Endothelial cell of umbilical vein (primary cell): ENCODE measurements around the gene NUDCD3. TPM values are rescaled to one million over a fixed set of nuclear protein-coding genes. Genes with fewer than 3 reads are reported as not detected.

ENCODE experiments used
- BruUV-seq: library from RNA; stranded (reverse); fragments of 400-500 nt; replicated peaks from 2 replicates; lab custom pipeline; 2021; lab: Mats Ljungman, UMichigan
- CTCF ChIA-PET: fragments of 300-600, 350-600 bp; sonication (Branson Sonifier 250); formaldehyde crosslinking; loops from one replicate; lab custom pipeline; 2021; ENCODE audit warnings: antibody characterized with exemption, inconsistent platforms; lab: Charles Lee
- POLR2A ChIA-PET: fragments of 300-600, 350-600 bp; sonication (Branson Sonifier 250); formaldehyde crosslinking; loops from one replicate; lab custom pipeline; 2021; ENCODE audit warnings: antibody characterized with exemption, inconsistent platforms; lab: Charles Lee
- DNase-seq: peaks from one replicate; pipeline ENCODE4 v3.0.0-alpha.2; 2011; ENCODE audit warnings: low read depth, low spot score
- FAIRE-seq: peaks from 2 replicates; lab custom pipeline; 2011; peaks lifted over from hg19 to GRCh38; lab: Jason Lieb, UNC
- H2AFZ ChIP-seq: 2 replicates; pipeline ENCODE4 v1.6.0; 2012; ENCODE audit warnings: low read depth, low read length, control low read depth, inconsistent platforms
- H3K27ac ChIP-seq: 2 replicates; pipeline ENCODE4 v1.5.1; 2011; ENCODE audit warnings: low read depth, mild to moderate bottlenecking, control low read depth, low read length, moderate library complexity; ENCODE audit not compliant: insufficient read depth
- H3K27me3 ChIP-seq, 2 experiments: 2 replicates each; pipeline versions ENCODE4 v1.6.0 to v1.6.1; 2011; ENCODE audit warnings: low read length in 2 of 2, mixed read lengths in 1 of 2; ENCODE audit not compliant: control insufficient read depth in 2 of 2, insufficient read depth in 2 of 2
- H3K36me3 ChIP-seq, 2 experiments: 2 replicates in 1 of 2; 3 replicates in 1 of 2; pipeline ENCODE4 v1.5.1; 2011; ENCODE audit warnings: low read length in 2 of 2, mild to moderate bottlenecking in 1 of 2, moderate library complexity in 1 of 2; ENCODE audit not compliant: control insufficient read depth in 2 of 2, insufficient read depth in 2 of 2; ENCODE audit errors: extremely low read depth in 1 of 2
- H3K4me1 ChIP-seq: 3 replicates; pipeline ENCODE4 v1.5.1; 2011; ENCODE audit warnings: mild to moderate bottlenecking, low read length; ENCODE audit not compliant: control insufficient read depth, insufficient read depth; ENCODE audit errors: extremely low read depth
- H3K4me2 ChIP-seq: 2 replicates; pipeline ENCODE4 v1.6.1; 2011; ENCODE audit warnings: low read length, control low read depth, mixed read lengths; ENCODE audit not compliant: insufficient read depth
- H3K4me3 ChIP-seq, 3 experiments: fragments of 200-600 bp in 1 of 3; sonication (generic), shearing (Covaris generic) in 1 of 3; replicated peaks in 1 of 3; 2 replicates each; pipeline ENCODE4 v1.5.1; 2011 to 2016; ENCODE audit warnings: control low read depth in 3 of 3, low read length in 3 of 3, mild to moderate bottlenecking in 2 of 3, inconsistent platforms in 1 of 3, low read depth in 1 of 3, moderate library complexity in 1 of 3; ENCODE audit not compliant: insufficient read depth in 1 of 3
- H3K79me2 ChIP-seq: 2 replicates; pipeline ENCODE4 v1.6.0; 2012; ENCODE audit warnings: low read length, inconsistent platforms; ENCODE audit not compliant: control insufficient read depth, insufficient read depth
- H3K9ac ChIP-seq: replicated peaks from 2 replicates; pipeline ENCODE3; 2011; ENCODE audit warnings: low read length, control low read depth; ENCODE audit not compliant: insufficient read depth; ENCODE audit errors: extremely low read depth
- H3K9me1 ChIP-seq: replicated peaks from 3 replicates; pipeline ENCODE4 v1.6.0; 2011; ENCODE audit warnings: mild to moderate bottlenecking, low read length; ENCODE audit not compliant: control insufficient read depth, insufficient read depth; ENCODE audit errors: extremely low read depth
- H3K9me3 ChIP-seq: replicated peaks from 2 replicates; pipeline ENCODE4 v1.5.1; 2012; ENCODE audit warnings: low read length, inconsistent platforms; ENCODE audit not compliant: control insufficient read depth, insufficient read depth
- H4K20me1 ChIP-seq: replicated peaks from 2 replicates; pipeline ENCODE3; 2011; ENCODE audit warnings: mild to moderate bottlenecking, low read length; ENCODE audit not compliant: control insufficient read depth, insufficient read depth; ENCODE audit errors: extremely low read depth
- CTCF ChIP-seq, 2 donors: IDR thresholded peaks; 1 replicate in 1 of 2; 2 replicates in 1 of 2; pipeline ENCODE4 v1.5.1; 2011; ENCODE audit warnings: low read length in 2 of 2, mild to moderate bottlenecking in 2 of 2, moderate library complexity in 2 of 2, control low read depth in 1 of 2, inconsistent platforms in 1 of 2, low read depth in 1 of 2; ENCODE audit not compliant: insufficient read depth in 1 of 2; ENCODE audit errors: extremely low read depth in 1 of 2
- EZH2 ChIP-seq: IDR thresholded peaks from 2 replicates; pipeline ENCODE4 v1.6.1; 2012; ENCODE audit warnings: borderline replicate concordance, low read depth, mild to moderate bottlenecking, moderate library complexity, low read length, inconsistent platforms; ENCODE audit not compliant: severe bottlenecking
- FOS ChIP-seq: IDR thresholded peaks from 2 replicates; pipeline ENCODE4 v1.6.1; 2011; ENCODE audit warnings: mild to moderate bottlenecking, low read length, moderate library complexity, borderline replicate concordance; ENCODE audit not compliant: insufficient read depth
- GATA2 ChIP-seq: IDR thresholded peaks from 2 replicates; pipeline ENCODE4 v1.7.0; 2011; ENCODE audit warnings: low read depth, mild to moderate bottlenecking, moderate library complexity, mixed read lengths, low read length; ENCODE audit not compliant: insufficient read length, insufficient read depth
- JUN ChIP-seq: IDR thresholded peaks from 2 replicates; pipeline ENCODE4 v1.6.1; 2011; ENCODE audit warnings: borderline replicate concordance, low read depth; ENCODE audit not compliant: insufficient read length, insufficient read depth
- MAX ChIP-seq: IDR thresholded peaks from 2 replicates; pipeline ENCODE4 v1.6.1; 2011; ENCODE audit not compliant: insufficient read depth, insufficient read length
- MYC ChIP-seq: IDR thresholded peaks from one replicate; pipeline ENCODE4 v1.6.1; 2011; ENCODE audit warnings: mild to moderate bottlenecking, low read depth, low read length
- POLR2A ChIP-seq: IDR thresholded peaks from 2 replicates; pipeline ENCODE4 v1.6.1; 2012; ENCODE audit warnings: low read depth, mild to moderate bottlenecking, control low read depth, low read length
- POLR2AphosphoS5 ChIP-seq: IDR thresholded peaks from 2 replicates; pipeline ENCODE4 v1.6.1; 2012; ENCODE audit warnings: low read depth, mild to moderate bottlenecking, control low read depth, low read length, moderate library complexity; ENCODE audit not compliant: insufficient read depth
- dilution Hi-C: fragments of 300-500 bp; cut with MboI; formaldehyde crosslinking; loops from one replicate; pipeline ENCODE4 v1.15.0; 2019; ENCODE audit warnings: low sequenced_read_pairs; ENCODE audit not compliant: extremely low pct_ligation_motif_present
- intact Hi-C: fragments of 100-400 bp; cut with micrococcal nuclease; formaldehyde crosslinking; loops from one replicate; pipeline ENCODE4 v1.10.0; 2022
- polyA plus RNA-seq, 4 experiments: library from polyadenylated mRNA; depleted of rRNA in 3 of 4; stranded (reverse) in 3 of 4; unstranded in 1 of 4; fragments of >200 nt; gene quantifications; 2 replicates each; pipeline versions ENCODE4 v1.2.1 to v1.2.3, GENCODE V29; 2011 to 2012; ENCODE audit warnings: missing spikeins in 1 of 4
- total RNA-seq: library from RNA; stranded (reverse); gene quantifications from 2 replicates; pipeline ENCODE4 v1.2.3, GENCODE V29; 2021

The NUDCD3 gene
- total and polyA plus RNA-seq, 2 donors (not counting 3 experiments of a cell fraction or from before 2014, with no cell fraction given), result 50.6 to 137 TPM

- no TSS peak for BruUV-seq
- no peak overlapping the region for H3K4me3 ChIP-seq
- H3K36me3 ChIP-seq, result no peaks in the 10 kb centered on the region
- no peak for FAIRE-seq
- H4K20me1 ChIP-seq, result no peaks in the 10 kb centered on the region
- dilution Hi-C loops (no loop called here), intact Hi-C loops (no loop called here)
- no peak overlapping the region for H3K27ac ChIP-seq
- H3K79me2 ChIP-seq, result no peaks in the 10 kb centered on the region
- ChIA-PET CTCF (no interaction called here), POLR2A (no interaction called here)
- no peak for DNase-seq
- H3K4me2 ChIP-seq, result no peak overlapping the region
- peaks cover 10 to 16% of the 10 kb centered on the region in 2 experiments for H3K27me3 ChIP-seq
- H3K4me1 ChIP-seq, result no peaks in the 10 kb centered on the region
- TF ChIP-seq MAX (no peak), POLR2A (no peak)
- H3K9me1 ChIP-seq, result no peaks in the 10 kb centered on the region
- H3K9me3 ChIP-seq, result no peaks in the 10 kb centered on the region
- no peak overlapping the region for H2AFZ ChIP-seq
- no peak overlapping the region for H3K9ac ChIP-seq
Measured at GRCh38 chr7:44505595-44505994, 15.1 kb upstream of the NUDCD3 start.

- H4K20me1 ChIP-seq, result no peaks in the 10 kb centered on the region
- CTCF ChIA-PET, result interaction anchor here (1.0 kb wide), 1 partner anchor 36 kb away, joined by 4 read pairs; no protein-coding TSS in a partner anchor
Measured at GRCh38 chr7:44498230-44498954, 7.9 kb upstream of the NUDCD3 start.

More at GRCh38 chr7:44498230-44498954, 7.9 kb upstream of the NUDCD3 start:
- FAIRE-seq (no peak), DNase-seq (no peak)
- H3K9me1 ChIP-seq, result no peaks in the 10 kb centered on the region
- H3K9me3 ChIP-seq, result no peaks in the 10 kb centered on the region
- H3K79me2 ChIP-seq, result no peaks in the 10 kb centered on the region
- POLR2A ChIA-PET, result no interaction called here
- H3K9ac ChIP-seq, result no peak overlapping the region
- H3K36me3 ChIP-seq, result no peaks in the 10 kb centered on the region
- H3K27ac ChIP-seq, result no peak overlapping the region
- no TSS peak for BruUV-seq
- no peak overlapping the region for H3K4me2 ChIP-seq
- no peak overlapping the region for H2AFZ ChIP-seq
- H3K4me3 ChIP-seq, result no peak overlapping the region
- no peak for TF ChIP-seq EZH2
- TF ChIP-seq CTCF (IDR thresholded peaks at IDR 0.05; ENCODE audit: extremely low read depth in 1 of 2, insufficient read depth in 1 of 2, low read depth in 1 of 2, low read length in 2 of 2), result no peak
- TF ChIP-seq JUN, result no peak
- TF ChIP-seq GATA2, result no peak
- TF ChIP-seq FOS, result no peak
- no peak for TF ChIP-seq POLR2AphosphoS5
- no peak for TF ChIP-seq MAX
- TF ChIP-seq POLR2A, result no peak
- TF ChIP-seq MYC, result no peak
- H3K4me1 ChIP-seq, result no peaks in the 10 kb centered on the region
- dilution Hi-C loops (no loop called here), intact Hi-C loops (no loop called here)
- peaks cover 0 to 11% of the 10 kb centered on the region in 2 experiments for H3K27me3 ChIP-seq
